WI38 (cell line): ENCODE data around the gene PRKCE.

Source experiments
- H3K4me3 ChIP-seq: 2 replicates; pipeline ENCODE4 v1.5.1; 2011; ENCODE audit warnings: low read depth, mild to moderate bottlenecking, control low read depth, low read length
- CTCF ChIP-seq: IDR thresholded peaks from 2 replicates; pipeline ENCODE4 v1.5.1; 2012; ENCODE audit warnings: low read depth, mild to moderate bottlenecking, control low read depth, low read length

Gene PRKCE

GRCh38 chr2:46068636-46069035, 417.2 kb downstream of the PRKCE start:
- no peak for TF ChIP-seq CTCF
- H3K4me3 ChIP-seq, result no peak overlapping the region

GRCh38 chr2:46071074-46071473, 419.6 kb downstream of the PRKCE start:
- no peak overlapping the region for H3K4me3 ChIP-seq
- TF ChIP-seq CTCF, result no peak

- TF ChIP-seq CTCF, result no peak
- H3K4me3 ChIP-seq, result no peak overlapping the region
These were observed 420.8 kb downstream of the PRKCE start for GRCh38 chr2:46072101-46072820.

- no peak for TF ChIP-seq CTCF
- H3K4me3 ChIP-seq, result peak overlapping the region; percentile 58
These were observed 422.1 kb downstream of the PRKCE start for GRCh38 chr2:46073540-46074046.

- no peak for TF ChIP-seq CTCF
- peak overlapping the region; percentile 58 for H3K4me3 ChIP-seq
These were observed 423.0 kb downstream of the PRKCE start for GRCh38 chr2:46074501-46074900.

- TF ChIP-seq CTCF, result no peak
- peak overlapping the region; percentile 1; the same call in 1 of the 2 replicates for H3K4me3 ChIP-seq
These were observed 424.4 kb downstream of the PRKCE start for GRCh38 chr2:46075848-46076247.

GRCh38 chr2:46076251-46076650, 424.8 kb downstream of the PRKCE start:
- no peak for TF ChIP-seq CTCF
- peak overlapping the region; percentile 1; the same call in 1 of the 2 replicates for H3K4me3 ChIP-seq
